ENCODE data around the gene ATOSB. TPM values are rescaled to one million over a fixed set of nuclear protein-coding genes. Genes with fewer than 3 reads are reported as not detected.

The ATOSB gene
- total and polyA plus RNA-seq, 2 experiments from 2014 or later: 2.3 to 6.1 TPM

DNA sequence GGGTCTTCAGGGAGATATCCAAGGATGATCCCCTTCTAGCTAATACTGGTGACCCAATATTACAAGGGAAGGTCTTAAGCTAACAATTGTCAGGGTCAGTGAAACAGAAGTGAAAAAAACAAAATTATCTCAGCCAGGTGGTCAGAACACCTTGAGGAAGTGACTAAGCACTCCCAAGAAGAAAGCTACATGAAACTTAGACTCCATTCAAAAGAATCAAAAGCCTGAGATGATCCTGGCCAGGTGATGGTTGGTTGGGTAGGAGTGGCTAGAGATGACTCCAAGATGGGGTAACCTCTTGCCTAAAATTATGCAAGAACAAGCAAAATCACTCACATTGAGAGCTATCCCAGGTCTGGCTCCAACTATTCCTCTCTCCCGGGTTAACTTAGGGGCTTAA, 48.6 kb downstream of the ATOSB start:
- peaks cover 22% of the 10 kb centered on the region for H3K4me1 Mint-ChIP-seq
- H3K27ac ChIP-seq (ENCODE audit: low read depth): no peak overlapping the region
- H2AFZ ChIP-seq: no peak overlapping the region
- H3K4me3 ChIP-seq: no peak overlapping the region
- peaks cover 73% of the 10 kb centered on the region for H3K79me2 ChIP-seq (replicated peaks; ENCODE audit: insufficient read depth)
- peaks cover 15% of the 10 kb centered on the region for H3K4me1 ChIP-seq (ENCODE audit: insufficient read depth)
- H3F3A ChIP-seq (replicated peaks; ENCODE audit: low read depth): peaks cover 21% of the 10 kb centered on the region
- no peaks in the 10 kb centered on the region for H3K9me2 ChIP-seq (ENCODE audit: insufficient read depth)
- ATAC-seq: no peak
- no peak overlapping the region for H3K4me3 Mint-ChIP-seq
- H4K20me1 ChIP-seq (replicated peaks; ENCODE audit: insufficient read depth): peaks cover 60% of the 10 kb centered on the region
- H3K27ac Mint-ChIP-seq: peak overlapping the region; percentile 50
- H3K4me2 ChIP-seq: no peak overlapping the region
- 0 out of 3 replicates have a peak, but pooled peaks cover 2% of the 10 kb centered on the region for H3K9me3 Mint-ChIP-seq
- TF ChIP-seq ZNF331 (CRISPR knock-in tag; IDR thresholded peaks at IDR 0.05; ENCODE audit: low read depth) (no peak), EZH2 (IDR thresholded peaks at IDR 0.05; ENCODE audit: low read depth, unreplicated experiment) (no peak), EZH2phosphoT487 (IDR thresholded peaks at IDR 0.05; ENCODE audit: unreplicated experiment) (no peak), CREB1 (CRISPR knock-in tag; IDR thresholded peaks at IDR 0.05; ENCODE audit: low read depth) (no peak), NANOG (IDR thresholded peaks at IDR 0.05; ENCODE audit: borderline replicate concordance) (no peak)
- TF ChIP-seq, protein P1, sequence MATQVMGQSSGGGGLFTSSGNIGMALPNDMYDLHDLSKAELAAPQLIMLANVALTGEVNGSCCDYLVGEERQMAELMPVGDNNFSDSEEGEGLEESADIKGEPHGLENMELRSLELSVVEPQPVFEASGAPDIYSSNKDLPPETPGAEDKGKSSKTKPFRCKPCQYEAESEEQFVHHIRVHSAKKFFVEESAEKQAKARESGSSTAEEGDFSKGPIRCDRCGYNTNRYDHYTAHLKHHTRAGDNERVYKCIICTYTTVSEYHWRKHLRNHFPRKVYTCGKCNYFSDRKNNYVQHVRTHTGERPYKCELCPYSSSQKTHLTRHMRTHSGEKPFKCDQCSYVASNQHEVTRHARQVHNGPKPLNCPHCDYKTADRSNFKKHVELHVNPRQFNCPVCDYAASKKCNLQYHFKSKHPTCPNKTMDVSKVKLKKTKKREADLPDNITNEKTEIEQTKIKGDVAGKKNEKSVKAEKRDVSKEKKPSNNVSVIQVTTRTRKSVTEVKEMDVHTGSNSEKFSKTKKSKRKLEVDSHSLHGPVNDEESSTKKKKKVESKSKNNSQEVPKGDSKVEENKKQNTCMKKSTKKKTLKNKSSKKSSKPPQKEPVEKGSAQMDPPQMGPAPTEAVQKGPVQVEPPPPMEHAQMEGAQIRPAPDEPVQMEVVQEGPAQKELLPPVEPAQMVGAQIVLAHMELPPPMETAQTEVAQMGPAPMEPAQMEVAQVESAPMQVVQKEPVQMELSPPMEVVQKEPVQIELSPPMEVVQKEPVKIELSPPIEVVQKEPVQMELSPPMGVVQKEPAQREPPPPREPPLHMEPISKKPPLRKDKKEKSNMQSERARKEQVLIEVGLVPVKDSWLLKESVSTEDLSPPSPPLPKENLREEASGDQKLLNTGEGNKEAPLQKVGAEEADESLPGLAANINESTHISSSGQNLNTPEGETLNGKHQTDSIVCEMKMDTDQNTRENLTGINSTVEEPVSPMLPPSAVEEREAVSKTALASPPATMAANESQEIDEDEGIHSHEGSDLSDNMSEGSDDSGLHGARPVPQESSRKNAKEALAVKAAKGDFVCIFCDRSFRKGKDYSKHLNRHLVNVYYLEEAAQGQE (IDR thresholded peaks at IDR 0.05; ENCODE audit: unreplicated experiment): no peak
- TF ChIP-seq, protein P2, sequence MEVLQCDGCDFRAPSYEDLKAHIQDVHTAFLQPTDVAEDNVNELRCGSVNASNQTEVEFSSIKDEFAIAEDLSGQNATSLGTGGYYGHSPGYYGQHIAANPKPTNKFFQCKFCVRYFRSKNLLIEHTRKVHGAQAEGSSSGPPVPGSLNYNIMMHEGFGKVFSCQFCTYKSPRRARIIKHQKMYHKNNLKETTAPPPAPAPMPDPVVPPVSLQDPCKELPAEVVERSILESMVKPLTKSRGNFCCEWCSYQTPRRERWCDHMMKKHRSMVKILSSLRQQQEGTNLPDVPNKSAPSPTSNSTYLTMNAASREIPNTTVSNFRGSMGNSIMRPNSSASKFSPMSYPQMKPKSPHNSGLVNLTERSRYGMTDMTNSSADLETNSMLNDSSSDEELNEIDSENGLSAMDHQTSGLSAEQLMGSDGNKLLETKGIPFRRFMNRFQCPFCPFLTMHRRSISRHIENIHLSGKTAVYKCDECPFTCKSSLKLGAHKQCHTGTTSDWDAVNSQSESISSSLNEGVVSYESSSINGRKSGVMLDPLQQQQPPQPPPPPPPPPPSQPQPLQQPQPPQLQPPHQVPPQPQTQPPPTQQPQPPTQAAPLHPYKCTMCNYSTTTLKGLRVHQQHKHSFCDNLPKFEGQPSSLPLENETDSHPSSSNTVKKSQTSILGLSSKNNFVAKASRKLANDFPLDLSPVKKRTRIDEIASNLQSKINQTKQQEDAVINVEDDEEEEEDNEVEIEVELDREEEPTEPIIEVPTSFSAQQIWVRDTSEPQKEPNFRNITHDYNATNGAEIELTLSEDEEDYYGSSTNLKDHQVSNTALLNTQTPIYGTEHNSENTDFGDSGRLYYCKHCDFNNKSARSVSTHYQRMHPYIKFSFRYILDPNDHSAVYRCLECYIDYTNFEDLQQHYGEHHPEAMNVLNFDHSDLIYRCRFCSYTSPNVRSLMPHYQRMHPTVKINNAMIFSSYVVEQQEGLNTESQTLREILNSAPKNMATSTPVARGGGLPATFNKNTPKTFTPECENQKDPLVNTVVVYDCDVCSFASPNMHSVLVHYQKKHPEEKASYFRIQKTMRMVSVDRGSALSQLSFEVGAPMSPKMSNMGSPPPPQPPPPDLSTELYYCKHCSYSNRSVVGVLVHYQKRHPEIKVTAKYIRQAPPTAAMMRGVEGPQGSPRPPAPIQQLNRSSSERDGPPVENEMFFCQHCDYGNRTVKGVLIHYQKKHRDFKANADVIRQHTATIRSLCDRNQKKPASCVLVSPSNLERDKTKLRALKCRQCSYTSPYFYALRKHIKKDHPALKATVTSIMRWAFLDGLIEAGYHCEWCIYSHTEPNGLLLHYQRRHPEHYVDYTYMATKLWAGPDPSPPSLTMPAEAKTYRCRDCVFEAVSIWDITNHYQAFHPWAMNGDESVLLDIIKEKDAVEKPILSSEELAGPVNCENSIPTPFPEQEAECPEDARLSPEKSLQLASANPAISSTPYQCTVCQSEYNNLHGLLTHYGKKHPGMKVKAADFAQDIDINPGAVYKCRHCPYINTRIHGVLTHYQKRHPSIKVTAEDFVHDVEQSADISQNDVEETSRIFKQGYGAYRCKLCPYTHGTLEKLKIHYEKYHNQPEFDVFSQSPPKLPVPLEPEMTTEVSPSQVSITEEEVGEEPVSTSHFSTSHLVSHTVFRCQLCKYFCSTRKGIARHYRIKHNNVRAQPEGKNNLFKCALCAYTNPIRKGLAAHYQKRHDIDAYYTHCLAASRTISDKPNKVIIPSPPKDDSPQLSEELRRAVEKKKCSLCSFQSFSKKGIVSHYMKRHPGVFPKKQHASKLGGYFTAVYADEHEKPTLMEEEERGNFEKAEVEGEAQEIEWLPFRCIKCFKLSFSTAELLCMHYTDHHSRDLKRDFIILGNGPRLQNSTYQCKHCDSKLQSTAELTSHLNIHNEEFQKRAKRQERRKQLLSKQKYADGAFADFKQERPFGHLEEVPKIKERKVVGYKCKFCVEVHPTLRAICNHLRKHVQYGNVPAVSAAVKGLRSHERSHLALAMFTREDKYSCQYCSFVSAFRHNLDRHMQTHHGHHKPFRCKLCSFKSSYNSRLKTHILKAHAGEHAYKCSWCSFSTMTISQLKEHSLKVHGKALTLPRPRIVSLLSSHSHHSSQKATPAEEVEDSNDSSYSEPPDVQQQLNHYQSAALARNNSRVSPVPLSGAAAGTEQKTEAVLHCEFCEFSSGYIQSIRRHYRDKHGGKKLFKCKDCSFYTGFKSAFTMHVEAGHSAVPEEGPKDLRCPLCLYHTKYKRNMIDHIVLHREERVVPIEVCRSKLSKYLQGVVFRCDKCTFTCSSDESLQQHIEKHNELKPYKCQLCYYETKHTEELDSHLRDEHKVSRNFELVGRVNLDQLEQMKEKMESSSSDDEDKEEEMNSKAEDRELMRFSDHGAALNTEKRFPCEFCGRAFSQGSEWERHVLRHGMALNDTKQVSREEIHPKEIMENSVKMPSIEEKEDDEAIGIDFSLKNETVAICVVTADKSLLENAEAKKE (CRISPR knock-in tag; IDR thresholded peaks at IDR 0.05): no peak
- peaks cover 90% of the 10 kb centered on the region for H3K36me3 Mint-ChIP-seq (ENCODE audit: low read depth)
- H3K27me3 Mint-ChIP-seq (ENCODE audit: insufficient read depth, low read depth, poor library complexity): peaks cover 9% of the 10 kb centered on the region
- no peaks in the 10 kb centered on the region for H3K27me3 ChIP-seq (ENCODE audit: insufficient read depth)
- H3K36me3 ChIP-seq (ENCODE audit: insufficient read depth): peaks cover 66% of the 10 kb centered on the region
- no peak for DNase-seq (ENCODE audit: low spot score)

Measured in GM23338 (cell line).